NCI-H774 (cell line): ENCODE results near the gene ZSWIM6.

ENCODE experiments used
- DNase-seq: peaks from one replicate; lab custom pipeline; 2025; lab: John Stamatoyannopoulos, UW

The ZSWIM6 gene

GRCh38 chr5:61332851-61333320, 828 bp downstream of the ZSWIM6 start:
- no peak for DNase-seq

- no peak for DNase-seq
Measured at GRCh38 chr5:61333321-61333953, 1.4 kb downstream of the ZSWIM6 start.

GRCh38 chr5:61333954-61334867, 2.2 kb downstream of the ZSWIM6 start:
- no peak for DNase-seq

- DNase-seq = no peak
Measured at GRCh38 chr5:61334868-61335615, 3.0 kb downstream of the ZSWIM6 start.

- no peak for DNase-seq
Measured at GRCh38 chr5:61339764-61340163, 7.7 kb downstream of the ZSWIM6 start.

- DNase-seq = no peak
Measured at GRCh38 chr5:61340775-61341361, 8.8 kb downstream of the ZSWIM6 start.

- no peak for DNase-seq
Measured at GRCh38 chr5:61342071-61342501, 10.0 kb downstream of the ZSWIM6 start.

- no peak for DNase-seq
Measured at GRCh38 chr5:61344187-61344944, 12.3 kb downstream of the ZSWIM6 start.

- no peak for DNase-seq
Measured at GRCh38 chr5:61346511-61346910, 14.5 kb downstream of the ZSWIM6 start.

- no peak for DNase-seq
Measured at GRCh38 chr5:61347080-61347479, 15.0 kb downstream of the ZSWIM6 start.

- DNase-seq = no peak
Measured at GRCh38 chr5:61348447-61348846, 16.4 kb downstream of the ZSWIM6 start.

GRCh38 chr5:61349935-61350334, 17.9 kb downstream of the ZSWIM6 start:
- DNase-seq = no peak

- DNase-seq = no peak
Measured at GRCh38 chr5:61350535-61350934, 18.5 kb downstream of the ZSWIM6 start.

GRCh38 chr5:61351733-61352132, 19.7 kb downstream of the ZSWIM6 start:
- DNase-seq = no peak

- no peak for DNase-seq
Measured at GRCh38 chr5:61352180-61352579, 20.1 kb downstream of the ZSWIM6 start.

GRCh38 chr5:61352612-61353156, 20.6 kb downstream of the ZSWIM6 start:
- DNase-seq = no peak

GRCh38 chr5:61353293-61353692, 21.2 kb downstream of the ZSWIM6 start:
- no peak for DNase-seq

GRCh38 chr5:61354199-61354598, 22.1 kb downstream of the ZSWIM6 start:
- no peak for DNase-seq

- no peak for DNase-seq
Measured at GRCh38 chr5:61357745-61358144, 25.7 kb downstream of the ZSWIM6 start.

- no peak for DNase-seq
Measured at GRCh38 chr5:61362796-61363368, 30.8 kb downstream of the ZSWIM6 start.
